DOHH2 (cell line): Measurements from ENCODE around the gene CCDC40.

ENCODE experiments used
- H3F3A ChIP-seq: fragments of 200-600 bp; sonication (generic), shearing (Covaris generic); 2 replicates; pipeline ENCODE4 v1.6.0; 2016; ENCODE audit warnings: antibody characterized with exemption, mild to moderate bottlenecking; ENCODE audit not compliant: control insufficient read depth, insufficient read depth
- H3K27ac ChIP-seq: fragments of 200-600 bp; sonication (generic); 2 replicates; pipeline ENCODE4 v1.5.1; 2014; ENCODE audit warnings: low read depth, mild to moderate bottlenecking, low read length, moderate library complexity
- H3K27me3 ChIP-seq: fragments of 200-600 bp; sonication (generic); 2 replicates; pipeline ENCODE4 v1.6.1; 2014; ENCODE audit warnings: mild to moderate bottlenecking, low read length, mixed read lengths; ENCODE audit not compliant: control insufficient read depth
- H3K36me3 ChIP-seq: fragments of 200-600 bp; sonication (generic); 2 replicates; pipeline ENCODE4 v1.6.1; 2014; ENCODE audit warnings: mild to moderate bottlenecking, low read length, moderate library complexity, mixed read lengths; ENCODE audit not compliant: control insufficient read depth
- H3K4me1 ChIP-seq: fragments of 200-600 bp; sonication (generic); 2 replicates; pipeline ENCODE4 v1.6.1; 2014; ENCODE audit warnings: mild to moderate bottlenecking, low read length, mixed read lengths; ENCODE audit not compliant: control insufficient read depth
- H3K4me2 ChIP-seq: fragments of 200-600 bp; sonication (generic); 2 replicates; pipeline ENCODE4 v1.6.0; 2014; ENCODE audit warnings: mild to moderate bottlenecking, low read length, moderate library complexity
- H3K4me3 ChIP-seq: fragments of 200-600 bp; sonication (generic); 2 replicates; pipeline ENCODE4 v1.5.1; 2014; ENCODE audit warnings: mild to moderate bottlenecking, low read length, mixed read lengths
- H3K79me2 ChIP-seq: fragments of 200-600 bp; sonication (generic); 2 replicates; pipeline ENCODE4 v1.6.1; 2014; ENCODE audit warnings: mild to moderate bottlenecking, low read length, mixed read lengths; ENCODE audit not compliant: control insufficient read depth
- H3K9me2 ChIP-seq: fragments of 200-600 bp; sonication (generic); replicated peaks from 2 replicates; pipeline ENCODE4 v1.6.1; 2014; ENCODE audit warnings: mild to moderate bottlenecking, low read length, mixed read lengths; ENCODE audit not compliant: control insufficient read depth
- H3K9me3 ChIP-seq: fragments of 200-600 bp; sonication (generic); 2 replicates; pipeline ENCODE4 v1.6.1; 2014; ENCODE audit warnings: antibody characterized with exemption, low read length, mixed read lengths; ENCODE audit not compliant: control insufficient read depth, insufficient read depth
- H4K20me1 ChIP-seq: fragments of 200-600 bp; sonication (generic); 2 replicates; pipeline ENCODE4 v1.6.0; 2014; ENCODE audit warnings: low read depth, mild to moderate bottlenecking, antibody characterized with exemption, low read length, moderate library complexity; ENCODE audit not compliant: control insufficient read depth, insufficient read depth
- CTCF ChIP-seq: fragments of 200-600 bp; sonication (generic); IDR thresholded peaks from one replicate; pipeline ENCODE4 v1.5.1; 2014; ENCODE audit warnings: antibody characterized with exemption, mild to moderate bottlenecking, low read depth, low read length; ENCODE audit not compliant: poor library complexity, severe bottlenecking
- EZH2phosphoT487 ChIP-seq: fragments of 200-600 bp; sonication (generic); IDR thresholded peaks from 2 replicates; pipeline ENCODE4 v1.6.1; 2017; ENCODE audit warnings: borderline replicate concordance, mild to moderate bottlenecking, antibody characterized with exemption, low read length, moderate library complexity, mixed read lengths

The CCDC40 gene

GRCh38 chr17:80055597-80055996, 19.2 kb downstream of the CCDC40 start:
- no peak overlapping the region for H3K4me2 ChIP-seq
- H3K79me2 ChIP-seq, result no peaks in the 10 kb centered on the region
- no peaks in the 10 kb centered on the region for H3K27me3 ChIP-seq
- H3K4me3 ChIP-seq, result no peak overlapping the region
- H3K4me1 ChIP-seq, result no peaks in the 10 kb centered on the region
- TF ChIP-seq EZH2phosphoT487 (no peak), CTCF (no peak)
- no peaks in the 10 kb centered on the region for H3K9me3 ChIP-seq
- H3K36me3 ChIP-seq, result no peaks in the 10 kb centered on the region
- no peaks in the 10 kb centered on the region for H3K9me2 ChIP-seq
- H3K27ac ChIP-seq, result no peak overlapping the region
- H3F3A ChIP-seq, result no peaks in the 10 kb centered on the region
- no peaks in the 10 kb centered on the region for H4K20me1 ChIP-seq

GRCh38 chr17:80058311-80058955, 22.0 kb downstream of the CCDC40 start:
- no peaks in the 10 kb centered on the region for H3K27me3 ChIP-seq
- no peaks in the 10 kb centered on the region for H4K20me1 ChIP-seq
- H3K9me2 ChIP-seq, result no peaks in the 10 kb centered on the region
- no peak overlapping the region for H3K4me2 ChIP-seq
- H3K4me3 ChIP-seq, result no peak overlapping the region
- no peaks in the 10 kb centered on the region for H3K36me3 ChIP-seq
- no peaks in the 10 kb centered on the region for H3K79me2 ChIP-seq
- no peaks in the 10 kb centered on the region for H3F3A ChIP-seq
- TF ChIP-seq CTCF (no peak), EZH2phosphoT487 (no peak)
- H3K9me3 ChIP-seq, result no peaks in the 10 kb centered on the region
- H3K27ac ChIP-seq, result no peak overlapping the region
- no peaks in the 10 kb centered on the region for H3K4me1 ChIP-seq

- Histone ChIP-seq H3K9me3 (no peaks in the 10 kb centered on the region), H3K27ac (no peak overlapping the region), H3K27me3 (no peaks in the 10 kb centered on the region), H3K4me3 (no peak overlapping the region), H3K79me2 (no peaks in the 10 kb centered on the region), H3K36me3 (no peaks in the 10 kb centered on the region), H3K4me2 (no peak overlapping the region), H4K20me1 (no peaks in the 10 kb centered on the region), H3F3A (no peaks in the 10 kb centered on the region), H3K9me2 (no peaks in the 10 kb centered on the region), H3K4me1 (no peaks in the 10 kb centered on the region)
- TF ChIP-seq CTCF (no peak), EZH2phosphoT487 (no peak)
These were observed 24.2 kb downstream of the CCDC40 start for GRCh38 chr17:80060644-80061043.
